Neutrophil (primary cell): ENCODE measurements around the gene FAM200B.
A peak's percentile ranks its signal among the peaks of the same experiment; 100 is the strongest.

ENCODE experiments used
- H3K27ac ChIP-seq: fragments of 200-600 bp; sonication (generic); 2 replicates; pipeline ENCODE4 v1.5.1; 2016; ENCODE audit warnings: mild to moderate bottlenecking, moderate library complexity
- H3K27me3 ChIP-seq: fragments of 200-600 bp; sonication (generic); 2 replicates; pipeline ENCODE4 v1.6.0; 2016; ENCODE audit warnings: mild to moderate bottlenecking
- H3K36me3 ChIP-seq: fragments of 200-600 bp; sonication (generic); 2 replicates; pipeline ENCODE4 v1.5.1; 2017
- H3K4me1 ChIP-seq, 2 experiments: fragments of 200-600 bp in 1 of 2; sonication (generic) in 1 of 2; 1 replicate in 1 of 2; 2 replicates in 1 of 2; pipeline versions ENCODE4 v1.5.1 to v1.6.1; 2013 to 2016; ENCODE audit warnings: low read depth in 1 of 2, low read length in 1 of 2, mild to moderate bottlenecking in 1 of 2, moderate library complexity in 1 of 2; ENCODE audit not compliant: control insufficient read depth in 1 of 2, insufficient read depth in 1 of 2
- H3K4me3 ChIP-seq, 2 experiments: fragments of 200-600 bp in 1 of 2; sonication (generic) in 1 of 2; 1 replicate in 1 of 2; 2 replicates in 1 of 2; pipeline ENCODE4 v1.5.1; 2013 to 2016; ENCODE audit warnings: low read depth in 1 of 2, low read length in 1 of 2, mild to moderate bottlenecking in 1 of 2, moderate library complexity in 1 of 2
- H3K9me3 ChIP-seq: fragments of 200-600 bp; sonication (generic); 2 replicates; pipeline ENCODE4 v1.5.1; 2016
- CTCF ChIP-seq: fragments of 200-600 bp; sonication (generic); IDR thresholded peaks from 2 replicates; pipeline ENCODE4 v1.5.1; 2016; ENCODE audit warnings: antibody characterized with exemption

The FAM200B gene

DNA sequence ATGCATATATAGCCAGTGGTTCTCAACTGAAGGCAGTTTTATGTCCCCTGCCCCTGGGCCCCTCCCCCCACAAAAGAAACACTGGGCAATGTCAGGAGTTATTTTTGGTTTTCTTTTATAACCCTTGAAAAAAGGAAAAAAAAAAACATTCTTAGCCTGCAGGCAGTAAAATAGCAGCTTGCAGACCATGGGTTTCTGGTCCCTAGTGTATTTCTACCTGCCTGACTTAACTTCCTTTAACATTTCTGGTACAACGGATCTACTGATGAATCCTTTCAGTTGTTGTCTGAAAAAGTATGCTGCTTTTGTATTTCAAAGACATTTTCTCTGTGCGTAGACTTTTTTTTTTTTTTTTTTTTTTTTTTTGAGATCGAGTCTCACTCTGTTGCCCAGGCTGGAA, 11.1 kb upstream of the FAM200B start:
- Histone ChIP-seq H3K4me3 (no peak overlapping the region), H3K27me3 (no peaks in the 10 kb centered on the region), H3K27ac (peak overlapping the region; percentile 99), H3K36me3 (no peaks in the 10 kb centered on the region), H3K4me1 (peaks cover 90 to 91% of the 10 kb centered on the region in 2 experiments), H3K9me3 (no peaks in the 10 kb centered on the region)
- TF ChIP-seq CTCF = no peak

DNA sequence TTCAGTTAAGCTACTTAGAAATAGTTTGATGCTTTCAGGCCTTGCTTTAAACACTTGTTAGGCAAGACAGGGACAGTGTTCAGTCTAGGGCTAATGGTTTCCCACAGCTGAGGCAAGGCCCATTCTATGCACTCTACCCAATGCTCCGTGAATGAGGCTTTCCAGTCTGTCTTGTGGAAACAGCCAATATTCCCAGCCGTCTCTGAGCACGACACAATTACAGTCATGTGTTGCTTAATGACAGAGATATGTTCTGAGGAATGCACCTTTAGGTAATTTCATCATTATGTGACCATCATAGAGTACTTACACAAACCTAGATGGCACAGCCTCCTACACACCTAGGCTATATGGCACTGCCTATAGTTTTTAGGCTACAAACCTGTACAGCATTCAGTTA, 9.5 kb upstream of the FAM200B start:
- no peaks in the 10 kb centered on the region for H3K36me3 ChIP-seq
- H3K4me3 ChIP-seq = no peak overlapping the region
- H3K27me3 ChIP-seq = no peaks in the 10 kb centered on the region
- peaks cover 90 to 94% of the 10 kb centered on the region in 2 experiments for H3K4me1 ChIP-seq
- peak overlapping the region; percentile 81 for H3K27ac ChIP-seq
- no peak for TF ChIP-seq CTCF
- no peaks in the 10 kb centered on the region for H3K9me3 ChIP-seq

DNA sequence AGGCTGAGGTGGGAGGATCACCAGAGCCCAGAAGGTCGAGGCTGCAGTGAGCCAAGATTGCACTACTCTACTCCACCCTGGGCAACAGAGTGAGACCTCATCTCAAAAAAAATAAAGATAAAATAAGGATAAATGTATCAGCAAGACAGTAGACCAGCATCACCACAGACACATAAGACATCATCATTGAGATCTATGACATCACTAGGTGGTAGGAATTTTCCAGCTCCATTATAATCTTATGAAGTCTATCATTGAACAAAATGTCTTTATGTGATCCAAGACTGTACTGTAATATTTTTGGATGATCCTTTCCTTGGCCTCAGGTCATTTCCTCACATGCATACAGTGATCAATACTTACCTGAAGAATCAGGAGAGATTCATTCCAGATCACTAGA, 8.3 kb upstream of the FAM200B start:
- no peaks in the 10 kb centered on the region for H3K9me3 ChIP-seq
- no peaks in the 10 kb centered on the region for H3K27me3 ChIP-seq
- H3K27ac ChIP-seq = peak overlapping the region; percentile 81
- H3K36me3 ChIP-seq = no peaks in the 10 kb centered on the region
- H3K4me1 ChIP-seq = peaks cover 90 to 94% of the 10 kb centered on the region in 2 experiments
- no peak for TF ChIP-seq CTCF
- H3K4me3 ChIP-seq = no peak overlapping the region

- H3K9me3 ChIP-seq = no peaks in the 10 kb centered on the region
- no peaks in the 10 kb centered on the region for H3K27me3 ChIP-seq
- H3K4me3 ChIP-seq = no peak overlapping the region
- TF ChIP-seq CTCF = no peak
- H3K27ac ChIP-seq = peak overlapping the region; percentile 81
- H3K36me3 ChIP-seq = no peaks in the 10 kb centered on the region
- H3K4me1 ChIP-seq = peaks cover 90 to 94% of the 10 kb centered on the region in 2 experiments
These were observed 7.6 kb upstream of the FAM200B start for GRCh38 chr4:15674046-15674445.

- peak overlapping the region; percentile 81 for H3K27ac ChIP-seq
- no peak for TF ChIP-seq CTCF
These were observed 6.7 kb upstream of the FAM200B start for GRCh38 chr4:15674926-15675325.

GRCh38 chr4:15675356-15675755, 6.3 kb upstream of the FAM200B start:
- H3K36me3 ChIP-seq = no peaks in the 10 kb centered on the region
- TF ChIP-seq CTCF = peak; percentile 30
- peak overlapping the region; percentile 81 for H3K27ac ChIP-seq
- H3K9me3 ChIP-seq = no peaks in the 10 kb centered on the region
- H3K4me1 ChIP-seq = peaks cover 91 to 94% of the 10 kb centered on the region in 2 experiments
- H3K27me3 ChIP-seq = no peaks in the 10 kb centered on the region
- peak overlapping the region; percentile 22 to 28 for H3K4me3 ChIP-seq

More at GRCh38 chr4:15674926-15675325, 6.7 kb upstream of the FAM200B start:
- Histone ChIP-seq H3K36me3 (no peaks in the 10 kb centered on the region), H3K4me3 (peak overlapping the region in 1 of 2 experiments; percentile 28), H3K9me3 (no peaks in the 10 kb centered on the region), H3K27me3 (no peaks in the 10 kb centered on the region), H3K4me1 (peaks cover 90 to 94% of the 10 kb centered on the region in 2 experiments)
